ENCODE results near the gene NBAS. TPM values are rescaled to one million over a fixed set of nuclear protein-coding genes. Genes with fewer than 3 reads are reported as not detected.

The NBAS gene
- total RNA-seq, 1 experiment from 2014 or later: 19.7 TPM

DNA sequence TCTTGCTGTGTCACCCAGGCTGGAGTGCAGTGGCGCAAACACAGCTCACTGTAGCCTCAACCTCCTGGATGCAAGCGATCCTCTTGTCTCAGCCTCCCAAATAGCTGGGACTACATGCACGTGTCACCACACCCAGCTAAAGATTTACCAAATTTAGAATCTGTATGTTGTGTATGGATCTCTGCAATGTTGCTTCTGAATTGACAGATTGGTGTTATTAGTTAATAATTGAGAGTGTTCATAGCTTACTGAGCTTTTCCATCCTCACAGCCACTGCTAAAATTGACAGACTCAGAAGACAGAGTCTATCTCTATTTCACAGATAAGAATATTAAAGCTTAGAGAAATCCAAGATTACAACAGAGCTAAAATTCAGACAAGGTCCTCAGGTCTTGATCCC lies 4.3 kb upstream of the NBAS start:
- no peak for DNase-seq (ENCODE audit: low read depth)
- in situ Hi-C loops (cut with HindIII; ENCODE audit: low pct_unique_long_range_greater_than_20kb, low sequenced_read_pairs): no loop called here

DNA sequence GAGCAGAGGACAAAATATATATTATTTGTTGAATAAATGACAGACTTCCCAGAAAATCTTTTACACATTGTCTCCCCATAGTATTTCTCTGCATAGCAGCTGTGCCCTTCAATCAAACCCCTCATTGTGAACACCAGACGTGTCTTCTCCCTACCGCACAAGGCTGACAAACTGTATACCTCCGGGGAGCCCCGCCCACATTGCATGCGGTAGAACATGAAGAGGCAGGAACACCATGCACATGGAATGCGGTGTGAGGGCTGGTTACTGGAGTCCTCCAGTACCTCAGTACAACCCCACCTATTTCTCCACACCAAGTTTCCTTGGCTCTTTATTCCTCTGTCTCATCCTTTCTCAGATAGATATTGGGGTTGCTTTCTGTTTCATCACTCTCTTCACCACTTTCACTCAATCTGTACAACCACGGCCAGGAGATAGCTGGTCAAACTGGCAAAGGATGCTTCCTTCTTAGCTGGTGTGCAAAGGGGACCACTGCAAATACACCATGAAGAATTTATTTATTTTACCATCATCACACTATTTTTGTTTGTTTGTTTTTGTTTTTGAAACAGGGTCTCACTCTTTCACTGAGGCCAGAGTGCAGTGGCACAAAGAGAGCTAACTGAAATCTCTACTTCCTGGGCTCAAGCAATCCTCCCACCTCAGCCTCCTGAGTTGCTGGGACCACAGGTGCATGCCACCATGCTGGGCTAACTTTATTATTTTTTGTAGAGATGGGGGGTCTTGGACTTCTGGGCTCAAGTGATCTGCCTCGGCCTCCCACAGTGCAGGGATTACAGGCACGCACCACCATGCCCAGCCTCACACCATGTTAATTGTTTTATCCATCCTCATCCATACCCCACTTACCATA lies 2.3 kb upstream of the NBAS start:
- DNase-seq (ENCODE audit: low read depth): no peak
- in situ Hi-C loops (cut with HindIII; ENCODE audit: low pct_unique_long_range_greater_than_20kb, low sequenced_read_pairs): no loop called here

DNA sequence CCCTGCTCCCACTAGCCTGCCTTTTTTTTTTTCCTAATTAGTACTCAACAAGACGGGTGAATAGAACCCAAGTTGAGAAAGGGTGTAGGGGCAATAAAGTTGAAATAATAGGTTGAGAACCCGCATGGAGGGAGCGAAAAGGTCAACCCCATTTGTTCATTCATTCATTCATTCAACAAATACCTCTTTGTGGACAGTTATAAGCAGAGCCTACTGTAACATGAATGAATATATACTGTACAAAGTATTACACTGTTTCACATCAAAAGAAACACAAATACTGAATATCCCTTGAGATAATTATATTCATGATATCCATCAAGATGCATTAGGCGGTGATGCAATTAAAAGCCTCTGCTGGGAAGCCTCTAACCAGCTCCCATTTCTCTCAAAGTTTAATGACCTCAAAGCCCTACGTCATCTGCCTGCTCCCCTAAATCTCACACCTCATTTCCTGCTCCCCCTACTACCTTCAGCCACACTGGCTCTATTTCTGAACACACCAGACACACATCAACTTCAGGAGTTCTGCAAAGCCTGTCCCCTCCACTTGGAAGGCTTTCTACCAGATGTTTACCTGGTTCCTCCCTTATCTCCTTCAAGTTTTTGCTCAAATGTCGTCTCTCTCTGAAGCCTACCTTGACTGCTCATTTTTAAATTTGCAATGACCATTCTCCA lies 1.4 kb upstream of the NBAS start:
- in situ Hi-C loops (cut with HindIII; ENCODE audit: low pct_unique_long_range_greater_than_20kb, low sequenced_read_pairs): no loop called here
- DNase-seq (ENCODE audit: low read depth): no peak

DNA sequence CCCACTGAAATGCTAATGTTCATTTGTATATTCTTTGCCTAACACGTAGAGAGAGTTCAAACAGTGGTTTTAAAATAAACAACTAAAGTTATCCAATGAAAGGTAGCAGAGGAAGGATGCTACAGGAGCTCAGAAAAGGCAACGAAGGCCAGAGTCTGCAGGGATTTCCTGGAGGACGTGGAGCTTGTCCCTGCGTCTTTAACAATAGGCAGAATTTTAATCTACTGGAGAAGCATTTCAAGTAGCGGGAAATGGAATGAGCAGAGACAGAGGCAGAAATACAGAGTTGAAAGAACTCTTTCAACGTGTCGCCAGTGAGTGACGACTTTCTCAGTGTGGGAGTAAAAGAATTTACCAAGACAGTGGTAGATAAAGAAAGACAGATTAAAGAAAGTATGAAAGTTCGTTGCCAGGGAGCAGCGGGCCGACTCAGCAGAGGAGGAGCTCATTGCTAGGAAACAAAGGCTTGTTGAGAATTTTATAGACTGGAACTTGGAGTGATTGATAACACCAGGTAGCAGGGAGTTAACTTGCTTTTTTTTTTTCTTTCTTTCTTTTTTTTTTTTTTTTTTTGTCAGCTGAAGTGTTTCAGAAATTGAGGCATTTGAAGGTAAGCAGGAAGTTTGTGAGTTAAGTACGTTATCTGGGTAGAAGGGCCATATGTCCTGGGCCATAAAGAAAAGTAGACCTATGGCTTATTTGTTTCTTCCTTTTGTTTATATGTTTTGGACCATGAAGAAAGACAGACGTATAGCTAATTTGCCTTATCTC lies 625 bp upstream of the NBAS start:
- in situ Hi-C loops (cut with HindIII; ENCODE audit: low pct_unique_long_range_greater_than_20kb, low sequenced_read_pairs): no loop called here
- peak; percentile 57 for DNase-seq (ENCODE audit: low read depth)

DNA sequence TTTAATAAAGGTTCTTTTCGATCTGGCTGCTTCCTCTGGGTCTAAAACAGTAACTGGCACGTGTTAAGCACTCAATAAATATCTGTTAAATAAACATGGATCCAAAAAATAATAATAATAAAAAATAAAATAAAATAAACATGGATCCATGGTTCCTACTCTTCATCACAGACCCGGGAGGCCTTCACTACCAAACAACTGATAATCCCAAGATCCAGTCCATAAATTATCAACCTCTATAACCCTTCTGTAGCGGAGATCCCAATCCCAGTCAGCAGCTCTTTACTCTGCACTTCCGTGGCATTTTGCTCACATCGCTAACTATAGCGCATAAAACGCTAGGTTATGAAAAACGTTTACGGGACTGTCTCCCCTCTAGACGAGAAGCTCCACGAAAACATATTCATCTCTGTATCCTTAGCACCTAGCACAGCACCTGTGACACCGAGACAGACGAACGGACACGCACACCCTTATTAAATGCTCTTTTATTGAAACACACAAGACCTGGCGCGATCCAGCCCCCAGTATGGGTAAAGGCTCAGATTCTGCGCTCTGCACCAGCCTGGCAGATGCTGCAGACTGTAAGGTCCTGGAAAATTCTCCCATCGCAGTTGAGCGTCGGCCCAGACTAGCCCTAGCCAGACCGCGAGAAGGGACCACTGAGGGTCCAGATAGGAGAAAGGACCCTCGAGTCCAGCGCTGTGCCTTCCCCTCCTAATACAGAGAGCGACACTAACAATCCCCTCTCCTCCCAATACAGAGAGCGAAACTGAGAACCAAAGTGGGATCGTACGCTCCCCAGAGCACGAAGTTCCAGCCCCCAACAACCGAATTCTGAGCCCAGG lies 770 bp downstream of the NBAS start:
- peak; percentile 46 for DNase-seq (ENCODE audit: low read depth)
- in situ Hi-C loops (cut with HindIII; ENCODE audit: low pct_unique_long_range_greater_than_20kb, low sequenced_read_pairs): no loop called here

DNA sequence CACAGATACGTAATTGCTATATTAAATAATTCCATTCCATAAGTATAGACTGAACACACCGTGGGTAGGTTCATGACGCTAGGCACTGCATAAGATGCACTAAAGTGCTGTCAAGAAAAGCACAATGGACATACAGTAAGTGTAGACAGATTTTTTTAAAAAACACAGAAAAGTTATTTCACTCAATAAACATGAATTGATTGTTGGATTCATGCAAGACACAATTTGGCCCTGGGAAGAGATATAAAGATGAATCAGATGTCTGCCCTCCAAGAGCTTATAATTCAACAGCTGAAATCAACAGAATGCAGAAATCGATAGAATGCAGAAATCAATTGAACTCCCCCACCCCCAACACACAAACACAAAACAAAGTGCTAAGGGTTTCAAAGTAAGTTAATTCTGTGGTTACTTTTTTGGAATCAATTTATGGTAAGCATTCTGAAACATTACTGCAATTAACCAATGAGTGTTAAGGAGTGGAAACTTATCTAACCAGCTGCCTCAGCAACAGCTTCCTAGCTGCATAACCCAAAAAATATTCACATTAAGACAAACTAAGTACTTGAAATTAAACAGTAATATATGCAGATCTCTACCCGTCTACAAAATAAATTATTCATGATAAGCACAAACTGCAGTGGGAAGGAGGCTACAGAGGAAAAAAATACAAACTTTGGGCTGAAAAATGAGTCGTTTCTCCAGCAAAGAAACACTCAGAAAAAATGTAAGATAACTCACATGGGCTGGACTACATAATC lies 1.6 kb downstream of the NBAS start:
- in situ Hi-C loops (cut with HindIII; ENCODE audit: low pct_unique_long_range_greater_than_20kb, low sequenced_read_pairs): no loop called here
- no peak for DNase-seq (ENCODE audit: low read depth)

DNA sequence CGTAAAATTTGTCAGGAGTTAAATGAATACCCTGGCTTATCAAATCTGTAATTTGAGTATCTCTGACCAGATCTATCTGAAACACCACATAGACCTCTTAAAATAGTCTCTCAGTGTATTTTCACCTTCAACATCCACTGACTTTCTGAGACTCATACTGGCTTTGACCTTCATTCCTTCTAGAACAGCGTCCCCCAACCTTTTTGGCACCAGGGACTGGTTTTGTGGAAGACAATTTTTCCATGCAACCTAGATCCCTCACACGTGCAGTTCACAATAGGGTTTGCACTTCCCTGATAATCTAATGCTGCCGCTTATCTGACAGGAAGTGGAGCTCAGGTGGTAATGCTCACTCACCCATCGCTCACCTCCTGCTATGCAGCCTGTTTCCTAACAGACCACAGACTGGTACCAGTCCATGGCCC lies 3.2 kb downstream of the NBAS start:
- DNase-seq (ENCODE audit: low read depth): no peak

DNA sequence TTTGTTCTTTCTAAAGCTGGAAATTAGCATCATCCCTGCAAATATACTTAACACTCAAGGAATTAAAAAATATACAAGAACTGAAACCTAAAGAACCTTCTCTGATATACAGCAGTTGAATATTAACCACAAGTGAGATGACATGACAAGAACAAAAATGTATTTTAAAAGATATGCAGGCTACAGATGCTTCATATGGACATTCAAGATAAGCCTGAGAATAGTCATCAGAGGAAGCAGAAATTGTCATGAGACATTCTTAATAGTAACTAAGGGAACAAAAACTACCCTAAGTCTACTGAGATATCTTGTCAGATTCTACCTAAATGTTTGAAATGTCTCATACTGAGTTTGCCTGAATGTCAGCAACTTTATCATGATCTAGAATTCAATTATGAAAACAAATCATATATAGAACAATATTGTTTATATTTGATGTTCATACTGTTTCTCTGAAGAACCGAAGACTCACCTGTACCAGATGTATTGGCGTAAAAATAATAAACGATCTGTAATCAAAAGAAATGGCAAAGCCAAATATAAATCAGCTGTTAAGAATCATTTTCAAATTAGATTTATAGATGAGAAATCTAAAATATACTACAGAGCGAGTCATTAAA lies 4.7 kb downstream of the NBAS start:
- in situ Hi-C loops (cut with HindIII; ENCODE audit: low pct_unique_long_range_greater_than_20kb, low sequenced_read_pairs): no loop called here

More for the DNA sequence above, 3.2 kb downstream of the NBAS start:
- in situ Hi-C loops (cut with HindIII; ENCODE audit: low pct_unique_long_range_greater_than_20kb, low sequenced_read_pairs): no loop called here

DNA sequence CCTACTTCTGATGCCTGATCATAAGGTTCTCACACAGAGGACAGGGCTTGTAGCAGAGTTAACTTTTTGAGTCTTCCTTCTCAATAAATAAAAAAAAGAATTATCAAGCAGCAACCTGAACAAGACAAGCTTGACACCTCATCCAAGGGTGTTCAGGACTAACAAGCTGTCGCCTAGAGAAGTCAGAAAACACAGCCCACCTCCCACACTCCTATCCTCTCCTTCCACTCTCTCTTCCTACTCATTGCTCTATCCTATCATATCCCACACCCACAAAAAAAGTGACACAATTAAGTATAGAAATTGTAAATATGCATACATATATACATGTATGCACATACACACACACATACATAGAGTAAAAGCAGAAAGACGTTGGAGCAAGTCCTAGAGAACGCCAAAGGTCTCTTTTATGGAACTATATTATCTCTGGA lies 5.4 kb downstream of the NBAS start:
- in situ Hi-C loops (cut with HindIII; ENCODE audit: low pct_unique_long_range_greater_than_20kb, low sequenced_read_pairs): no loop called here

More for the DNA sequence above, 4.7 kb downstream of the NBAS start:
- DNase-seq (ENCODE audit: low read depth): no peak

DNA sequence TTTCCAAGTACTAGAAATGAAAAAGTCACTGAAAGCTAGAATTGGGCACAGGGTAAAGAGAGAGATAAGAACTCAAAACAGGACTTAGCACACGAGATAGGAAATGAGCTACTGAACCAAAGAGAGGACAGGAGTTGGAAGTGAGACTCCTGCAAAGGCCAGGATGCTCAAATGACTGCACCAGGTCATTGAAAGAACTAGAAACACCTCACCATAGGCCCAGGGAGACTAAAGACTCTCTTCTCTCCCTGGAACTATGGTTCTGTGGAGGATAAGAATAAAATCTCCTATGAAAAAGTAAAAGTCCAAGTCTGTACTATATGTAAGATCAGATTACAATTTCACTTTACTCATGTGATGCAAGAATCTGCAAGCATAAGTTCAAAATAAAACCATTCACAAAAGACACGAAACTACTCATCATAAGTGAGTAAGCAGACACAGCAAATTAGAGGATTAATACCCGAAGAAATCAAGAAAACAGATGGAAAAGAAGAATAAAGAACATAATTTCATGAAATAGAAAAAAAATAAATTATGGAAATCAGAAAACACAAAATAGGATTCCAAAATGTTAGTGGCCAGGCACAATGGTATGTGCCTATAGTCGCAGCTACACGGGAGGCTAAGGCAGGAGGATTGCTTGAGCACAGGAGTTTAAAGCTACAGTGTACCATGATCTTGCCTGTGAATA lies 6.5 kb downstream of the NBAS start:
- in situ Hi-C loops (cut with HindIII; ENCODE audit: low pct_unique_long_range_greater_than_20kb, low sequenced_read_pairs): no loop called here
- DNase-seq (ENCODE audit: low read depth): no peak

More for the DNA sequence above, 5.4 kb downstream of the NBAS start:
- no peak for DNase-seq (ENCODE audit: low read depth)

DNA sequence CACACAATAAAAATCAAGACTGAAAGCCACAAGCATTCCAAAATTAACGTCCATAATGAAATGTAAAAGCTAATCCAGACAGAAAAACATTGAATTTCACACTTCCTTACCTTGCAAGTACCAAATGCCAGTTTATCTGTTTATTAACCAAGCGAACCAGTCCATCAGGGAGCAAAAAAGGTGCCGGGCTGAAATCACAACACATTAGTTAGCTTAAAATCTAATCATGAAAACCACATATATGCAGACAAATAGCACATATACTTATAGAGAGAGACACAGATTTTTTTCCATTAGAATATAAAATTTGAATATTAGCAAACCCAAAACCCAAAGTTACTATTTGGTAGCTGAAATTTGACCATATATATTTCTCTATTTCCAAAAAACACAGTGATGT lies 7.2 kb downstream of the NBAS start:
- in situ Hi-C loops (cut with HindIII; ENCODE audit: low pct_unique_long_range_greater_than_20kb, low sequenced_read_pairs): no loop called here
- DNase-seq (ENCODE audit: low read depth): no peak

DNA sequence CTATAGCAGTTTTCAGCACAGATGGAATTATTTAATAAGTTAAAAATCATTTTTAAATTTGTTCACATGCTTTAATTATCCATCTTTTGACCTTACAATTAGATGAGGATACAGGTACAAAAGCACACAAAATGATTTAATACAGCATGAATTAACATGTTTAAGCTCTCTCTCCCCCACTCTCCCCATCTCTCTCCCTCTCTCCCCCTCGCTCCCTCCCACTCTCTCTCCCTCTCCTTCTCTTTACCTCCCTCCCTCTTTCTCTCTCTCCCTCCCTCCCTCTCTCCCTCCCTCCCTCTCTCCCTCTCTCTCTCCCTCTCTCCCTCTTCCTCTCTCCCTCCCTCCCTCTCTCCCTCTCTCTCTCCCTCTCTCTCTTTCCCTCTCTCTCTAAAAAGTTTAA lies 7.6 kb downstream of the NBAS start:
- in situ Hi-C loops (cut with HindIII; ENCODE audit: low pct_unique_long_range_greater_than_20kb, low sequenced_read_pairs): no loop called here
- no peak for DNase-seq (ENCODE audit: low read depth)

DNA sequence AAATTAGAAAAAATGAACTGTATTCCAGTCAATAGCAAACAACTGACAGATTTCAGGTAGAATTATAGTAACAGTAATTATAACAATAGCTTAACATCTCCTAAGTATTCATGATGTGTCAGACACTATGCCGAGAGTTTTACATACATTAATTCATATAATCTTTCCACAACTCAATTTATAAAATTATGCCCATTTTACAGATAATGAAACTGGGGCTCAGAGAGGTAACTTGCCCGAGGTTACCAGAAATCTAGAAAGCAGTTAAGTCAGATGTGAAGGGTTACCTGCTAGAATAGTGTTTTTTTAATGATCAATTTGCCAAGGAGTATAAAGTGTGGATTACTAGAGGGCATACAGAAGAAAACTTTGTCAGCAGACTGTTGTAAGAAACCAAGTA lies 12.2 kb downstream of the NBAS start:
- DNase-seq (ENCODE audit: low read depth): no peak

DNA sequence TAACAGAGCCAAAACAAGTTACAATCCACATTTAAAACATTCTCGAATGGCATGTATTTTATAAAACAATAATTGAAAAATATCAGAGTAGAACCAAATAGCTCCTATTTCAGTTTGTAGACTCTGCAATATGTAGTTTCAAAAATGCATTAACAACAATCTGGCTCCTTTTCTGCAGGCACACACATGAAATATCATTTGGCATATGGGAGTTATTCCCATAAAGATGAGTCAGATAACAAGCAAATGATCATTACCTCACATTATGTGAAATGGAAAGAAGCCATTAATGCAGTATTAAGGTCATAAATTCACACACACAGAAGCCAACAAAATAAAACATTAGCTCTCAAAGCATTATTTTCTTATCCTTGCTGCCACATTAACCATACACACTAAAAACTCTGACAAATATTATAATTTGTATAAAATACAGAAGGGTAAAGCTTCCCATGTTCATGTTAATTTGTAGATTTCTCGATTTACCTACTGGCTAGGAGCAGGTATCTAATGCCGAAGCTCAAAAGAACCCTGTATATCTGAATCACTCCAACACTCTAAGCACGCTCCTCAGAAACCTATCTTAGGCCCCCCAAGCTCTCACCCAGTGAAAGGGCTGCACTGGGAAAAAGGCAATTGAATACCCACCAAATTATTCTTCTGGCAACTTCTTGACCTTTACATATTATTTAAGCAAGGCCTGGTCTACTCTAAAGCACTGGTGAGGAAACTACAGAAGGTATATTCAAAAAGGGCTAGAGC lies 13.8 kb downstream of the NBAS start:
- no peak for DNase-seq (ENCODE audit: low read depth)
- in situ Hi-C loops (cut with HindIII; ENCODE audit: low pct_unique_long_range_greater_than_20kb, low sequenced_read_pairs): no loop called here

More for the DNA sequence above, 12.2 kb downstream of the NBAS start:
- in situ Hi-C loops (cut with HindIII; ENCODE audit: low pct_unique_long_range_greater_than_20kb, low sequenced_read_pairs): no loop called here

DNA sequence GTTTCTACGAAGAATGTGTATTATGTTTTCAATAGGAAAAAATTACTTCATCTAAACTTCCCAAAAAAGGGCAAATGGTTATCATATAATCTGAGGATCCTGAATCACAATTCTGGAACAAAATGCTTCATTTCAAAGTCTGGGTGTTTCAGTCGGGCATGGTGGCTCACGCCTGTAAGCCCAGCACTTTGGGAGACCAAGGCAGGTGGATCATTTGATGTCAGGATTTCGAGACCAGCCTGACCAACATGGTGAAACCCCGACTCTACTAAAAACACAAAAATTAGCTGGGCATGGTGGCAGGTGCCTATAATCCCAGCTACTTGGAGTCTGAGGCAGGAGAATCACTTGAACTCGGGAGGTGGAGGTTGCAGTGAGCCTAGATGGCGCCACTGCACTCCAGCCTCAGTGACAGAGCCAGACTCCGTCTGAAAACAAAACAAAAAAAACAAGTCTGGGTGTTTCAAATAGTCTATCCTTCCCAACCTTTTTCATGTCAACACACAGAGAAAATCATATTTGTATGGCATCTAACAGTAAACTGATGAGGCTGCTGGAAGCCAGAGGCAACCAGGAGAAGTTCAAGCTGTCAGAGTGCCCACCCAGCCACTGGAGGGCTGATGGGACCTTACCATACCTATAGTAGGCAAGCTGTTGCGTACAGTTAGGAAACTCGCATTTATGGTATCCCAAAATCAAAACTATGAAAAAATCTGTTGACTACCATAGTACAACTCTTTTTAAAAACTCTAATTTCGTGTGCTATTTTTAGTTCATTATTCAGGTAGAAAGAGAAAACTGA lies 14.6 kb downstream of the NBAS start:
- in situ Hi-C loops (cut with HindIII; ENCODE audit: low pct_unique_long_range_greater_than_20kb, low sequenced_read_pairs): no loop called here
- no peak for DNase-seq (ENCODE audit: low read depth)

All from Caki2 (cell line).